ENCODE data around the gene NCS1.

Gene NCS1

DNA sequence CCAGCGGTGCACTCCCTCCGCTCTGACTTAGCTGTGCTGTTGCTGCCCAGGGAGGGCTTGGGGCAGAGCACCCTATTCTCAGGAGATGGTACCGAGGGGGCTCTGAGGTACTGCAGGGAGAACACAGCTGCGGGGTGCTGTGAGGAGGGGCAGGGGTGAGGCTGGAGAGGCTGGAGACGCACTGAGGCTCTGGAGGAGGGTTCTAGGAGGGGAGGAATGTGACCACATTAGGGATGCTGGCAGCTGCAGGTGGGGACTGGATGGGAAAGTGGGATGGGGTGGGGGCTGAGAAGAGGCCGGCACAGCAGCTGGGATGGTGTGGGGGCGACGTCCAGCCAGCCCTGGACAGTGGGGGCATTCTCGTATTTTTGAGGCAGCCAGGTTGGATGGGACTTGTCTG is 20.9 kb downstream of the NCS1 start:
- DNase-seq = no peak

GRCh38 chr9:130193531-130194377 is 21.6 kb downstream of the NCS1 start:
- peak in 16 of 58 donors; percentile 22 to 75 (median 45) for DNase-seq

DNA sequence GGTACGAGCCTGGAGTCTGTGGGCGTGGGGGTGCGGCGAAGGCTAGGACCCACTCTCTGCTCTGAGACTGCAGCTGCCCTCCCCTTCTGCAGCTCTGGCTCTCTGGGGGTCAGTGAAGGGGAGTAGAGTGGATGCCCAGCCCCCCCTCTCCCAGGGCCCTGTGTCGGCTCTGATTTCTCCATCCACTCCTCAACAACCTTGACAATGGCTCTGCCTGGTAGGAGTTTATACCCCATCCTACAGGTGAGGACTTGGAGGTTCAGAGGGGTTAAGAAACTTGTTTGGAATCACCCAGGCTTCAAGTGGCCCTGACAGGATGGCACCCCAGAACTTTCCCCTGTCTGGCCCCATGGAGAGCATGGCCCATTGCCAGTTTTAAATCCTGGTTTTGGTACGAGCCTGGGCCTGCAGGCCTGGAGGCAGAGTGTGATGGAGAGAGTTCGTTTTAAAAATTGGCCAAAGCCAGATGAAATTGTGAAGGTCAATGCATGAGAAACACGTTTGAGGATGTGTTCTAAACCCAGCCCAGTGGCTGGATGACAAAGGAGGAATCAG is 22.3 kb downstream of the NCS1 start:
- no peak for DNase-seq

GRCh38 chr9:130195638-130196037 is 23.4 kb downstream of the NCS1 start:
- no peak for DNase-seq

DNA sequence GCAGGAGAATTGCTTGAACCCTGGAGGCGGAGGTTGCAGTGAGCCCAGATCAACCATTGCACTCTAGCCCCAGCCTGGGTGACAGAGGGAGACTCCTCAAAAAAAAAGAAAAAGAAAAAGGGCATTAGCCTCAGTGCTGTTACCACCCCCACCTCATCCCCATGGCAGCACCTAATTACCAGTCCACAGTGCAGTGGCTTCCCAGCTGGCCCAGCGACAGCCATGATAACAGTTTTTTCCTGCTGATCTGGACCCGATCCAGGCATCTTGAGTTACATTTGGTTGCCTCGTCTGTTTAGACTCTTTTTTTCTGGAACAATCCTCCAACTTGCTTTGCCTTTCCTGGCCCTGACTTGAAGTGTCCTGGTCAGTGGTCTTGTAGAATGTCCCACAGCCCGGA is 24.4 kb downstream of the NCS1 start:
- DNase-seq = no peak

GRCh38 chr9:130197386-130197785 is 25.2 kb downstream of the NCS1 start:
- no peak for DNase-seq

DNA sequence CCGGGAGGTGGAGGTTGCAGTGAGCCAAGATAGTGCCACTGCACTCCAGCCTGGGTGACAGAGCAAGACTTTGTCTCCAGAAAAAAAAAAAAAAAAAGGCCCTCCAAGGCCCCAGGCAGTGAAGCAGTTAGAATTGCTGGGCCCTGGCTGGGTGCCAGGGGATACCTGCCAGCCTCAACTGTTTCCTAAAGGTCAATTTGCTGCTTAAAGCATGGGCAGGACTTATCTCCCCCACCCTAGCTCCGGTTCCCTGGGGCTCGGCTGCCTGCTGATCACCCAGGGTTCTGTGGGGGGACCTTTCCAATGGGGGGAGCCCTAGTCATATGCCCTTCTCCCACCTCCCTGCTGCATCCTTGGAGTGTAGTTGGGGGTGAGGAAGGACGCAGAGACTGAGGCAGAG is 25.7 kb downstream of the NCS1 start:
- no peak for DNase-seq

GRCh38 chr9:130198501-130199179 is 26.4 kb downstream of the NCS1 start:
- DNase-seq = no peak

DNA sequence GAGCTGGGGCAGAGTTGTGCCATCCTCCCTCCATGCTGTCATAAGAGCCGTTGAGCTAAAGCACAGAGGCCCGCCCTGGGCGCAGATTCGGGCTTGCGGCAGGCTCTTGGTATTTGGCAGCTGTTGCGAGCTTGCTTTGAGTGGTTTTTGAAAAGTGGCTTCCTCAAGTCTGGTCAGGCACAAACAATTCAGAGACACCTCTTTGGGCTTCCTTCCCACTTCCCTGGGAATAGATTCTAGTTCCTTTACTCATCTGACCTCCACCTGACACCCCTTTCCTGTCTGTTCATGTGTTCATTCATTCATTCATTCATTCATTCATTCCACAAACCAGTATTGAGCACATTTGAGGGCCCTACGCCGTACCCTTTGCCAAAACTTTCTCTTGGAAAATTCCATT is 27.4 kb downstream of the NCS1 start:
- peak in 2 of 58 donors; percentile 29 to 38 for DNase-seq

GRCh38 chr9:130200038-130200849 is 28.0 kb downstream of the NCS1 start:
- DNase-seq = peak in 42 of 58 donors; percentile 29 to 83 (median 52)

GRCh38 chr9:130201399-130201873 is 29.2 kb downstream of the NCS1 start:
- DNase-seq = no peak

- DNase-seq = no peak
Observed at GRCh38 chr9:130201974-130202373, 29.8 kb downstream of the NCS1 start.

DNA sequence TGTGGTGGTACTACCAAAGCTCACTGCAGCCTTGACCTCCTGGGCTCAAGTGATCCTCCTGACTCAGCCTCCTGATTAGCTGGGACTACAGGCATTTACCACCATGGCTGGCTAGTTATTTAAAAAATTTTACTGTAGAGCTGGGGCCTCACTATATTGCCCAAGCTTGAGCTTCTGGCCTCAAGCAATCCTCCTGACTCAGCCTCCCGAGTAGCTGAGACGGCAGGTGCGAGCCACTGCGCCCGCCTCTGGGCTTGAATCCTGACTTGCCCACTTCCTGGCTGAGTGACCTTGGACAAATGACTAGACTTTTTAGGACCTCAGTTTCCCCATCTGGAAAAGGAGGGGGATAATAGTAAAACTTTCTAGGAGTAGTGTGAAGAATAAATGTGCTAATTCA is 32.1 kb downstream of the NCS1 start:
- no peak for DNase-seq

- DNase-seq = no peak
Observed at GRCh38 chr9:130204959-130205358, 32.8 kb downstream of the NCS1 start.

DNA sequence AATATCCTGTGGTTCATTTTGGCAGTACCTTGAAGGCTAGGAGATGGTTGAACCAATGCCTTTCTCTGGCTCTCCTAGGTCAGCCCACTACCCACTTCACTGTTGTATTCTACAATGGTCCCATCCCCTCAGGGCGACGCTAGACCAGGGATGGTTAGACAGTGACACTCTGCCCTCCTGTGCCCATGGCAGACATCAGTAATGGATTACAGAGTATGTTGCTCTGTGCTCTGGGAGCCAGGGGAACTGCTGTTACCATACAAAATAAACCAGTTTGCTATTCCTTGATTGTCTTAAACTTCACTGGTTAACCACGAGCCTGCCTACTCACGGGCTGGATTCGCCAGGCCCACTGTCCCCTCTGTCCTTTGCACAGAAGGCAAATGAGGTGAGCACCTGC is 33.7 kb downstream of the NCS1 start:
- DNase-seq = peak in 2 of 58 donors; percentile 28 to 37

DNA sequence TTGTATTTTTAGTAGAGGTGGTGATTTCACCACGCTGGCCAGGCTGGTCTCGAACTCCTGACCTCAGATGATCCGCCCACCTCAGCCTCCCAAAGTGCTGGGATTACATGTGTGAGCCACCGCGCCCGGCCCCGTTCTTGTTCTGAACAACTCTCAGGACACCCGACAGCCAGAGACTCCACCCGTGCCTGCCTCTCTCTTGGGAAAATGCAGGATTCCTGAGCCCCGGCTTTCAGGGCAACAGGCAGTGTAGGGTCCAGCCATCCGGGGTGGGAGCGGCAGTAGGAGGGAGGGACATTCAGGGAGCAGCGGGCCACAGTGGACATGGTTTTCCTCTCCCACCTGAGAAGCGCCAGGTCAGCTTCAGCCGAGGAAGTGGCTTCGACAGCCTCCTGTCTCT is 34.4 kb downstream of the NCS1 start:
- no peak for DNase-seq

- DNase-seq = peak in 14 of 58 donors; percentile 25 to 64 (median 38)
Observed at GRCh38 chr9:130207241-130207992, 35.2 kb downstream of the NCS1 start.

GRCh38 chr9:130208600-130209347 is 36.6 kb downstream of the NCS1 start:
- DNase-seq = no peak

- DNase-seq = peak in 1 of 58 donors; percentile 58
Observed at GRCh38 chr9:130209422-130209821, 37.2 kb downstream of the NCS1 start.

All from anterior cingulate cortex (tissue), 58 donors.